Heart right ventricle (tissue), 16 donors: ENCODE measurements around the gene DCST1. TPM values are rescaled to one million over a fixed set of nuclear protein-coding genes. Genes with fewer than 3 reads are reported as not detected.

Source experiments
- ATAC-seq, 8 donors: fragments of 200-7000 bp; cut with Tn5 transposase; one replicate each; pipeline ENCODE4 v1.9.1; 2020; ENCODE audit warnings: mild to moderate bottlenecking in 8 of 8, moderate library complexity in 8 of 8, moderate number of reproducible peaks in 1 of 8
- DNase-seq, 2 donors: peaks; one replicate each; pipeline ENCODE4 v3.0.0-alpha.2; 2020
- H3K27ac ChIP-seq, 10 donors: fragments of 200-600 bp; sonication (generic) in 2 of 10; one replicate each; pipeline versions ENCODE4 v1.5.0 to v1.8.0; 2020 to 2022; ENCODE audit warnings: mild to moderate bottlenecking in 3 of 10
- H3K27me3 ChIP-seq, 7 donors: fragments of 200-600 bp; one replicate each; pipeline ENCODE4 v1.8.0; 2021 to 2022; ENCODE audit warnings: mild to moderate bottlenecking in 2 of 7
- H3K36me3 ChIP-seq, 9 donors: fragments of 200-600 bp; sonication (generic) in 1 of 9; one replicate each; pipeline versions ENCODE4 v1.5.0 to v1.8.0; 2020 to 2022; ENCODE audit warnings: mild to moderate bottlenecking in 2 of 9
- H3K4me1 ChIP-seq, 9 donors: fragments of 200-600 bp; sonication (generic) in 1 of 9; one replicate each; pipeline versions ENCODE4 v1.5.0 to v1.8.0; 2020 to 2022; ENCODE audit warnings: mild to moderate bottlenecking in 4 of 9
- H3K4me3 ChIP-seq, 10 donors: fragments of 200-600 bp; sonication (generic) in 2 of 10; one replicate each; pipeline versions ENCODE4 v1.5.0 to v1.8.0; 2020 to 2022; ENCODE audit warnings: mild to moderate bottlenecking in 7 of 10, moderate library complexity in 2 of 10
- H3K9me3 ChIP-seq, 11 donors: fragments of 200-600 bp in 10 of 11; sonication (generic) in 2 of 11; one replicate each; pipeline versions ENCODE4 v1.5.0 to v1.8.0; 2013 to 2022; ENCODE audit warnings: mild to moderate bottlenecking in 2 of 11, control low read depth in 1 of 11, moderate library complexity in 1 of 11
- CTCF ChIP-seq, 9 donors: fragments of 200-600 bp; sonication (generic) in 2 of 9; IDR thresholded peaks; one replicate each; pipeline versions ENCODE4 v1.5.0 to v1.8.0; 2021 to 2022; ENCODE audit warnings: antibody characterized with exemption in 9 of 9, mild to moderate bottlenecking in 5 of 9, moderate library complexity in 1 of 9
- WGBS, 2 donors: extraction: QIAGEN DNeasy Blood & Tissue Kit; methylation state at CpG; one replicate each; pipeline ENCODE4 v1.1.7; 2013; ENCODE audit warnings: inconsistent platforms in 1 of 2; 5-methylcytosine and 5-hydroxymethylcytosine counted together
- intact Hi-C, 10 donors: fragments of 100-400 bp; cut with DNase I; formaldehyde crosslinking; loops; one replicate each; pipeline versions ENCODE4 v1.11.1 to v1.14.2; 2022
- polyA plus RNA-seq, 2 donors: library from polyadenylated mRNA; stranded (reverse); fragments of 200-250 nt; gene quantifications; one replicate each; pipeline ENCODE4 v1.2.3, GENCODE V29; 2013
- total RNA-seq, 10 donors: library from RNA; stranded (reverse); fragmentation: NEBNext Ultra II Directional in 3 of 10; extraction: Animal tissue kit (Norgen Biotek cat#: 25700) in 3 of 10; gene quantifications; one replicate each; pipeline versions ENCODE4 v1.2.1 to v1.2.4, GENCODE V29; 2021 to 2023
- donor health status: Arrhythmogenic right ventricular cardiomyopathy.
- donor health status: ischemic (EF 13 %, LVEDD 7.1; RV severe dilation, severe dysfunction).
- donor health status: healthy with polysubstance abuse.
- donor health status: DM: no; HTN: yes; CAD: no.
- donor health status: DM: no; HTN: no; CAD: no.
- donor health status: ischemic (EF 25% LVEDD 6.9; RV normal size, moderate dysfunction).
- donor health status: ischemic (EF 25% LVEDD 5.7; RV mildly dilated, moderate dysfunction).
- donor health status: healthy.
- donor health status: DM: yes; HTN: yes; CAD: no.
- donor health status: Ischemic cardiomyopathy.
- donor health status: ischemic (EF 35%, LVEDD 5.7; RV mildly dilated, moderate dysfunction).
- donor health status: nonischemic (EF 11% LVEDD 7.7; RV severe dilation, severe dysfunction).
- donor health status: DM: yes; HTN: yes; CAD: no.
- donor health status: PGD.
- donor health status: ischemic (EF 29% LVEDD 5.4; RV normal size, mild dysfunction).
- donor health status: nonischemic (EF 23%, LVEDD 6.1; RV moderate dilation, normal function).

Gene DCST1
- total and polyA plus RNA-seq, 12 donors, result 0.29 TPM; not detected in 11

DNA sequence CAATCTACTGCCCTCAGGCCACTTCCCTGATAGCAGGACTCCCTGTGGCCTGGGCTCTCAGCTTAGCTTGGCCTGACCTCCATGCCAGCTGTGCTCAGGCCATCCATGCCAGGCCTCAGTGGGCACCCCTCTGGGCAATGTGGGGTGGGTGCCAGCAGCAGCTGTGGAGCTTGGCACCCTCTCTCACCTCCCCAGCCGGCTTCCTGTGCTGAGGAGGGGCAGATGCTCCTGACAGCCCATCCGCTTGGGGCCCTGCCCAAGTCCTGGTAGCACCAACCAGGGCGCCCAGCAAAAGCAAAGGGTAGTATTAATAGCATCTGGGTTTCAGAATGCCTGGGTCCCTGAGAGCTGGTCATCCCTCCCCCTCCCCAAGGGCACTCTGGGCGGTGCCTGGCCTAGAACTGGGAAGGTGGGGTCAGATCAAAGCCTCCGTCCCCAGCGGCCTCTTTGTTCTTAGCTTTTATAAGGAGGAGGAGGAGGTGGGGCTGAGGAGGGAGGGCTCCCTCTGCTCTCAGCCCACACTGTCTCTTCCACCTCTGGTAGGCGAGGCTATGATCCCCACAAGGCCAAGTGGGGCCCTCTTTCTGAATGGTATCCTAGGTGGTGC is 36.0 kb downstream of the DCST1 start:
- Histone ChIP-seq H3K4me1 (peaks cover 0 to 20% (median 18%) of the 10 kb centered on the region in 9 donors), H3K4me3 (no peak overlapping the region), H3K9me3 (no peaks in the 10 kb centered on the region), H3K27ac (no peak overlapping the region), H3K36me3 (peaks cover 0 to 10% (median 0%) of the 10 kb centered on the region in 9 donors), H3K27me3 (no peaks in the 10 kb centered on the region)
- 73 to 75% methylated on average over 7 of the region's 7 CpGs for WGBS, 2 donors
- no peak for DNase-seq
- intact Hi-C loops, result loop anchor here in 2 of 10 donors (5.0 to 10.0 kb wide), 2 partner anchors 65 to 337 kb away; partner anchors contain the start of gene ZBTB7B (in 1 of the 2)
- no peak for ATAC-seq
- no peak for TF ChIP-seq CTCF (IDR thresholded peaks at IDR 0.05)

DNA sequence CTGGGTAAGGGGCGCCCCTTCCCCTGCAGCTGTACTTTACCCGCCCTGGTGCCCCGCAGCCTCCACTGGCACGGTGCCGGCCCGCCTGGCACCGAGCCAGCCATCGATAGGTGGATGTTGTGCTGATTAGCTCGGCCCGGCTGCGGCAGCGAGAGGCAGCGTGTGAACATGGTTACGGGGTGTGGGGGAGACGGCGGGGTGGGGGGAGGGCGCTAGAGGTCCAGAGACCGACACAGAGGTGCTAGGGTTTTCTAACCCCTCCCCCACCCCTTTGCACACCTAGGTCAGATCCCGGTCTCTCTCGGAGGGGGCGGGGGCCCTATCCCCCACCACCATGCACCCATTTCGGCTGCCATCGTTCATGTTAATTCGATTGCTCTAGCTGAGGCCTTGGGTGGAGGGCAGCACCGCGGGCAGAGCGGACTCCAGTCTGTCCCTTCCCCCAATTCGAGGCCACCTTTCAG is 36.6 kb downstream of the DCST1 start:
- H3K36me3 ChIP-seq, result peaks cover 0 to 10% (median 0%) of the 10 kb centered on the region in 9 donors
- peak overlapping the region in 9 of 10 donors; percentile 31 to 58 (median 51) for H3K4me3 ChIP-seq
- no peak for DNase-seq
- H3K9me3 ChIP-seq, result no peaks in the 10 kb centered on the region
- H3K27ac ChIP-seq, result peak overlapping the region in 1 of 10 donors; percentile 72
- WGBS, 2 donors, result 32 to 38% methylated on average over 28 of the region's 28 CpGs
- no peaks in the 10 kb centered on the region for H3K27me3 ChIP-seq
- peak in 3 of 8 donors; percentile 2 to 4 (median 3) for ATAC-seq
- no peak for TF ChIP-seq CTCF (IDR thresholded peaks at IDR 0.05)
- H3K4me1 ChIP-seq, result peaks cover 0 to 20% (median 18%) of the 10 kb centered on the region in 9 donors
- intact Hi-C loops, result no loop called here

- H3K27ac ChIP-seq, result peak overlapping the region in 8 of 10 donors; percentile 14 to 72 (median 68)
- intact Hi-C loops, result no loop called here
- whole genome bisulfite sequencing, 2 donors, result 3 to 6% methylated on average over 61 of the region's 61 CpGs
- ATAC-seq (peak; percentile 85 to 92 (median 88)), DNase-seq (peak; percentile 69 to 79)
- peaks cover 0 to 20% (median 18%) of the 10 kb centered on the region in 9 donors for H3K4me1 ChIP-seq
- peak overlapping the region; percentile 19 to 58 (median 50) for H3K4me3 ChIP-seq
- H3K27me3 ChIP-seq, result no peaks in the 10 kb centered on the region
- TF ChIP-seq CTCF (IDR thresholded peaks at IDR 0.05), result peak; percentile 18 to 65 (median 53)
- peaks cover 0 to 10% (median 0%) of the 10 kb centered on the region in 9 donors for H3K36me3 ChIP-seq
- H3K9me3 ChIP-seq, result no peaks in the 10 kb centered on the region
These were observed 37.3 kb downstream of the DCST1 start for GRCh38 chr1:155070721-155071569.

- Histone ChIP-seq H3K4me1 (peaks cover 0 to 20% (median 18%) of the 10 kb centered on the region in 9 donors), H3K36me3 (peaks cover 0 to 10% (median 0%) of the 10 kb centered on the region in 9 donors), H3K27me3 (no peaks in the 10 kb centered on the region), H3K9me3 (no peaks in the 10 kb centered on the region), H3K4me3 (peak overlapping the region in 1 of 10 donors; percentile 51), H3K27ac (peak overlapping the region in 2 of 10 donors; percentile 69 to 72)
- WGBS, 2 donors, result 69 to 70% methylated on average over 14 of the region's 14 CpGs
- intact Hi-C loops, result no loop called here
- DNase-seq (no peak), ATAC-seq (no peak)
- no peak for TF ChIP-seq CTCF (IDR thresholded peaks at IDR 0.05)
These were observed 38.1 kb downstream of the DCST1 start for GRCh38 chr1:155071701-155072100.
